Ishikawa (cell line): Measurements from ENCODE around the gene DCLRE1B.

Experiments
- CEBPB ChIP-seq: IDR thresholded peaks from 2 replicates; pipeline ENCODE4 v1.6.1; 2012
- CREB1 ChIP-seq: IDR thresholded peaks from 2 replicates; pipeline ENCODE4 v1.6.1; 2012; ENCODE audit warnings: low read depth
- EGR1 ChIP-seq: IDR thresholded peaks from 2 replicates; pipeline ENCODE4 v1.6.1; 2012
- EP300 ChIP-seq: IDR thresholded peaks from 2 replicates; pipeline ENCODE4 v1.6.1; 2012; ENCODE audit warnings: borderline replicate concordance
- FOXM1 ChIP-seq: IDR thresholded peaks from 2 replicates; pipeline ENCODE4 v1.6.1; 2012; ENCODE audit warnings: low read depth, borderline replicate concordance
- MAX ChIP-seq: IDR thresholded peaks from 2 replicates; pipeline ENCODE4 v1.6.1; 2012
- NFIC ChIP-seq: IDR thresholded peaks from 2 replicates; pipeline ENCODE4 v1.6.1; 2012
- RAD21 ChIP-seq: IDR thresholded peaks from 2 replicates; pipeline ENCODE4 v1.6.1; 2012; ENCODE audit warnings: low read depth
- TAF1 ChIP-seq: IDR thresholded peaks from 2 replicates; pipeline ENCODE4 v1.6.1; 2012; ENCODE audit warnings: low read depth, mild to moderate bottlenecking
- TCF12 ChIP-seq: IDR thresholded peaks from 2 replicates; pipeline ENCODE4 v1.6.1; 2012; ENCODE audit warnings: low read depth
- TEAD4 ChIP-seq: IDR thresholded peaks from 2 replicates; pipeline ENCODE4 v1.6.1; 2012
- USF1 ChIP-seq: IDR thresholded peaks from 2 replicates; pipeline ENCODE4 v1.6.1; 2012
- YY1 ChIP-seq: IDR thresholded peaks from 2 replicates; pipeline ENCODE4 v1.6.1; 2012; ENCODE audit warnings: low read depth
- ZBTB7A ChIP-seq: IDR thresholded peaks from 2 replicates; pipeline ENCODE4 v1.6.1; 2012; ENCODE audit warnings: low read depth
- TF ChIP-seq, protein P1 (sequence below): IDR thresholded peaks from 2 replicates; pipeline ENCODE4 v1.6.1; 2012; ENCODE audit warnings: low read depth, mild to moderate bottlenecking

Gene DCLRE1B

DNA sequence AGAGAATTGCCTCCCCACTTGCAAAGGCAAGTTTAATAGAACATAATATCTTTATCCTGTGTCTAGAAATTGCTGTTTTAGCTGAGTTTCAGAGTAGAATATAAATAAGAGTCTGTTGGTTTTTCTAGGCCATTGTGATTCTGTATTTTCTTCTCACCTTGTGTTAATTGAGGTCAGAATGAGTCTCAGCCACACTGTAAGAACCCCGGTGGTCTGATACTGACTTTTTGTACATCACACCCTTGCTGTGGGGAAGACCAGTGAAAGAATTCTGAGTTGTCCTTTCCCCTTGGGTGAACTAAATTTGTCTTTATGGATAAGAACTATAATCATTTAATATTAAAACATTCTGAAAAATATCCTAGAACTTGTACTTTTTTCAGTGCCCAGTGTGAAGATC is 30.8 kb downstream of the DCLRE1B start:
- no peak for TF ChIP-seq TAF1
- TF ChIP-seq YY1 = no peak
- no peak for TF ChIP-seq RAD21
- TF ChIP-seq EGR1 = no peak
- TF ChIP-seq TEAD4 = no peak
- no peak for TF ChIP-seq ZBTB7A
- no peak for TF ChIP-seq CEBPB
- no peak for TF ChIP-seq EP300
- TF ChIP-seq, protein P1, sequence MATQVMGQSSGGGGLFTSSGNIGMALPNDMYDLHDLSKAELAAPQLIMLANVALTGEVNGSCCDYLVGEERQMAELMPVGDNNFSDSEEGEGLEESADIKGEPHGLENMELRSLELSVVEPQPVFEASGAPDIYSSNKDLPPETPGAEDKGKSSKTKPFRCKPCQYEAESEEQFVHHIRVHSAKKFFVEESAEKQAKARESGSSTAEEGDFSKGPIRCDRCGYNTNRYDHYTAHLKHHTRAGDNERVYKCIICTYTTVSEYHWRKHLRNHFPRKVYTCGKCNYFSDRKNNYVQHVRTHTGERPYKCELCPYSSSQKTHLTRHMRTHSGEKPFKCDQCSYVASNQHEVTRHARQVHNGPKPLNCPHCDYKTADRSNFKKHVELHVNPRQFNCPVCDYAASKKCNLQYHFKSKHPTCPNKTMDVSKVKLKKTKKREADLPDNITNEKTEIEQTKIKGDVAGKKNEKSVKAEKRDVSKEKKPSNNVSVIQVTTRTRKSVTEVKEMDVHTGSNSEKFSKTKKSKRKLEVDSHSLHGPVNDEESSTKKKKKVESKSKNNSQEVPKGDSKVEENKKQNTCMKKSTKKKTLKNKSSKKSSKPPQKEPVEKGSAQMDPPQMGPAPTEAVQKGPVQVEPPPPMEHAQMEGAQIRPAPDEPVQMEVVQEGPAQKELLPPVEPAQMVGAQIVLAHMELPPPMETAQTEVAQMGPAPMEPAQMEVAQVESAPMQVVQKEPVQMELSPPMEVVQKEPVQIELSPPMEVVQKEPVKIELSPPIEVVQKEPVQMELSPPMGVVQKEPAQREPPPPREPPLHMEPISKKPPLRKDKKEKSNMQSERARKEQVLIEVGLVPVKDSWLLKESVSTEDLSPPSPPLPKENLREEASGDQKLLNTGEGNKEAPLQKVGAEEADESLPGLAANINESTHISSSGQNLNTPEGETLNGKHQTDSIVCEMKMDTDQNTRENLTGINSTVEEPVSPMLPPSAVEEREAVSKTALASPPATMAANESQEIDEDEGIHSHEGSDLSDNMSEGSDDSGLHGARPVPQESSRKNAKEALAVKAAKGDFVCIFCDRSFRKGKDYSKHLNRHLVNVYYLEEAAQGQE = no peak
- TF ChIP-seq MAX = no peak
- no peak for TF ChIP-seq TCF12

GRCh38 chr1:113937146-113937545 is 32.0 kb downstream of the DCLRE1B start:
- TF ChIP-seq FOXM1 (no peak), EP300 (no peak), EGR1 (no peak), RAD21 (no peak), MAX (no peak), TCF12 (no peak), USF1 (no peak), NFIC (no peak), YY1 (no peak)
- TF ChIP-seq, protein P1 = no peak

- no peak for TF ChIP-seq USF1
- TF ChIP-seq, protein P1 = no peak
- no peak for TF ChIP-seq EP300
- TF ChIP-seq ZBTB7A = no peak
- TF ChIP-seq YY1 = no peak
- no peak for TF ChIP-seq CEBPB
- no peak for TF ChIP-seq NFIC
- TF ChIP-seq CREB1 = no peak
- no peak for TF ChIP-seq FOXM1
- TF ChIP-seq TCF12 = no peak
- TF ChIP-seq TAF1 = no peak
- no peak for TF ChIP-seq TEAD4
Observed at GRCh38 chr1:113938192-113938591, 33.1 kb downstream of the DCLRE1B start.

GRCh38 chr1:113940365-113941244 is 35.5 kb downstream of the DCLRE1B start:
- TF ChIP-seq EP300 (no peak), TEAD4 (no peak), EGR1 (no peak), TCF12 (no peak), RAD21 (no peak), YY1 (no peak), USF1 (no peak)
- TF ChIP-seq, protein P1 = no peak
